GM12873 (cell line): Measurements from ENCODE around the gene MDFIC2.

Experiments
- CTCF ChIP-seq: IDR thresholded peaks from 2 replicates; pipeline ENCODE4 v1.5.1; 2012; ENCODE audit warnings: low read depth, mild to moderate bottlenecking, moderate library complexity, low read length, control low read depth; ENCODE audit not compliant: insufficient read depth; ENCODE audit errors: missing control alignments

Gene MDFIC2

GRCh38 chr3:70186221-70186620, 126.2 kb downstream of the MDFIC2 start:
- TF ChIP-seq CTCF = no peak

DNA sequence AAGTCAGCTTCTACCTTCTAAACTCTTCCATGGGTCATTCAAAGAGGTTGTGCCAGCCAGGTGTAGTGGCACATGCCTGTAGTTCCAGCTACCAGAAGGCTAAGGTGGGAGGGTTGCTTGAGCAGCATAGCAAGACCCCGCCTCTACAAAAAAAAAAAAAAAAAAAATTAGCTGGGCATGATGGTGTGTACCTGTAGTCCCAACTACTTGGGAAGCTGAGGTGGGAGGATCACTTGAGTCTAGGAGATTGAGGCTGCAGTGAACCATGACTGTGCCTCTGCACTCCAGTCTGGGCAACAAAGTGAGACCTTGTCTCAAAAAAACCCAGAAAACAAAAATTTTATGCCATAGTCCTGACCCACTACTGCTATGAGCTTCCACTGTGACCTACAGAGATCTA, 126.8 kb downstream of the MDFIC2 start:
- TF ChIP-seq CTCF = no peak

DNA sequence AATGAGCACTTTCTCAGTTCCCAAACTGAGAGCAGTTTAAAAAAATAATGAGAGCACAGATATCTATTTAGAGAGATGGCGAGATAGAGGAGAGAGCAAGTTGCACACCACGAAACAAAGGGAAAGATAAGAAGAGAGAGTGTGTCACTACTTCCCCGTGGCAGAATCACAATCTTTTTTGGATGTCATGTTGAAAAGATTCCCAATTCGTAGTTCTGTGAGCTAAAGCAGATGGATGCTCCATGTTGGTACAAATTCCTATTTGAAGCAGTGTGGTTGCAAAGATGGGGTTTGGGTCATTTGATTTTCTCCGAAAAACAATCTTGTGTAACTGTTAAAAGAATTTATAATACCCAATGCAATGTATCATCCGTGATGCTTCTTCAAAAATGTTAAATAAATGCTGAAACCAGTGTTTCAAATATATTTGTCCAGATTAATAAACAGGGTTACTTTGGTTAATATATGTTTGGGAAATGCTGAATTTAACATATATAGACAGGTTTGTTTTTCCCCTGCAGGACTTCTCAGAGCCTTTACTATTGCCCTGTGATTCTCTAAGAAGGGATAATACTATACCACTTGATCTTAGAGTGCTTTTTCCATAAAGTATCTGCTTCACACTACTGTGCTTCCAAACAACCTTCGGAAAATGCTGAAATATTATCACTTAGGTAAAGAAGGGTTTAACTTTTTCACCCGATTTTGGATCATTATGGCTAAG, 128.5 kb downstream of the MDFIC2 start:
- no peak for TF ChIP-seq CTCF

- no peak for TF ChIP-seq CTCF
Observed at GRCh38 chr3:70182166-70182565, 130.3 kb downstream of the MDFIC2 start.

DNA sequence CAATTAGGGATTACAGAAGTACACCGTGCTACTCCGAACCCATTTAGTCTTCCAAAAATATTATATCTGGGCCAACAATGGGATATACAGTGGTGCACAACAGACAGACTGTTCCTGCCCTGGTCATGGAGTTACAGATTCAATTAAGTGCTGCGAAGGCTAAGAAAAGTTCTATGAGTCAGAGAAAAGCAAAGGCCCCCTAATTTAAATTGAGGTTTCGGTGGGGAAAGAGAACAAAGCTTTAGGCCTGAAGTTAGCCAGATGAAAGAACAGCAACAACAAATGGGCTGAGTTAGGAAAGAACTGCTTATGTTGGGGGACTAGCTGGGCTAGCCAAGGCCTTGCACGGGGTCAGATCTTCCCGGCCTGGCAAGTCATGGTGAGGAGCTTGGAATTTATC, 131.8 kb downstream of the MDFIC2 start:
- no peak for TF ChIP-seq CTCF

DNA sequence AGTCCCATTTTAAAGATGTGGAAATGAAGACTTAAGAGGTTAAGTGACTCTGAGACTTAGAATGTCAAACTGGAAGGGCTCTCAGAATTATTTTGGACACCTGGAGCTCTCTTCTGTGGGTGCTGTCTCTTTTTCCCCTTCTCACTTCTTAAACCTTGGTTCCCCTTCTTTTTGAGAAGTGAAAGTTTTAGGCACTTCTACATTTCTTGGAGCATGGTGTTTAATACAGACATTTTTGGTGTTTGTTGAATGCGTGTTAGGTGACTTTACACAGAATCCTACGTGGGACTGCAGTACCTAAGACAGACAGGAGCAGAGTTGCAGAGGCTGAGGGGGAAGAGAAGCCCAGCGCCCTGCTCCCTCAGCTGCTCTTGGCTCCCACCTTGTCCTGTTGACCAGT, 133.3 kb downstream of the MDFIC2 start:
- no peak for TF ChIP-seq CTCF

DNA sequence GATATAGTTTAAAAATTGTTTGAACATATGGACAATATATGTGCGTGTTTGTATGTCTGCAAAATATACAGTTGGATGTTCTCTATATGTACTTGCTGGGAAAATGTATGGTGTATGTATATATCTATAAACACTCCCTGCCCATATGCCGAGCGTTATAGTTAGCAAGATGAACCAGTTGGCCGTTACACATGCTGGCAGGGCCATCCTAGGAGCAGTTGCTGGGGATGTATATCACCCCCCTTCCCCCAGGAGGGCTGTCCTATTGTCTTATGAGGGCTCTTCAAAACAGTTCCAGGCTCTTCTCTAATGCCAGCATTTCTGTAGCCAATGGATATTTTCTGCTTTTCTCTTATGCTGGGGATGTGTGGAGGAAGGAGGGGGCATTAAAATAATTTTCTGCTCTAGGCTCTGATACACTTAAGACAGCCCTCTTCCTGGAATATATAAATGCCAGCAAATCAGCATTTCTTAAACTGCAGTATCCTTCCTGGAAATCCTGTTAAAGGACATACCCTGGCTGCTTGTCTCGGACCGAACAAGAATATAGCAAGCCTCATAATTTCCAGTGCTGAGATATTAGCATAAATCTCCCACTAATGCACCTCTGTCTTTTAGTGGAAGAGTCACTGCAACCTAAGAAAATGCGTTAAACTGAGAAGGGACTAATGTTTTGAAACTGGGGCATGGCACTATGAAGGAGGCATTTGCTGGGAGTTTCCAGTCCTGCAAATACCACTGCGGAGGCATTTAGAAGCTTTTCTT, 134.4 kb downstream of the MDFIC2 start:
- no peak for TF ChIP-seq CTCF
